ENCODE results near the gene CST9. TPM values are rescaled to one million over a fixed set of nuclear protein-coding genes. Genes with fewer than 3 reads are reported as not detected.

CST9 gene
- total RNA-seq, 1 donor from 2014 or later: not detected

GRCh38 chr20:23612396-23612795 lies 6.7 kb upstream of the CST9 start:
- Mint-ChIP-seq H3K27me3 (ENCODE audit: unreplicated experiment) (no peaks in the 10 kb centered on the region), H3K36me3 (ENCODE audit: unreplicated experiment) (no peaks in the 10 kb centered on the region), H3K4me3 (ENCODE audit: unreplicated experiment) (no peak overlapping the region), H3K4me1 (ENCODE audit: low read depth, unreplicated experiment) (no peaks in the 10 kb centered on the region), H3K9me3 (ENCODE audit: unreplicated experiment) (no peaks in the 10 kb centered on the region), H3K27ac (ENCODE audit: unreplicated experiment) (no peak overlapping the region)
- DNase-seq: no peak
- TF ChIP-seq CTCF (IDR thresholded peaks at IDR 0.05; ENCODE audit: partially characterized antibody, unreplicated experiment): no peak

GRCh38 chr20:23609486-23610109 lies 3.9 kb upstream of the CST9 start:
- H3K4me1 Mint-ChIP-seq (ENCODE audit: low read depth, unreplicated experiment): no peaks in the 10 kb centered on the region
- H3K27ac Mint-ChIP-seq (ENCODE audit: unreplicated experiment): no peak overlapping the region
- no peaks in the 10 kb centered on the region for H3K27me3 Mint-ChIP-seq (ENCODE audit: unreplicated experiment)
- no peaks in the 10 kb centered on the region for H3K36me3 Mint-ChIP-seq (ENCODE audit: unreplicated experiment)
- no peak for DNase-seq
- no peaks in the 10 kb centered on the region for H3K9me3 Mint-ChIP-seq (ENCODE audit: unreplicated experiment)
- H3K4me3 Mint-ChIP-seq (ENCODE audit: unreplicated experiment): no peak overlapping the region
- no peak for TF ChIP-seq CTCF (IDR thresholded peaks at IDR 0.05; ENCODE audit: partially characterized antibody, unreplicated experiment)

GRCh38 chr20:23608251-23608846 lies 2.6 kb upstream of the CST9 start:
- H3K9me3 Mint-ChIP-seq (ENCODE audit: unreplicated experiment): no peaks in the 10 kb centered on the region
- H3K4me3 Mint-ChIP-seq (ENCODE audit: unreplicated experiment): no peak overlapping the region
- no peaks in the 10 kb centered on the region for H3K27me3 Mint-ChIP-seq (ENCODE audit: unreplicated experiment)
- H3K27ac Mint-ChIP-seq (ENCODE audit: unreplicated experiment): no peak overlapping the region
- DNase-seq: no peak
- no peaks in the 10 kb centered on the region for H3K36me3 Mint-ChIP-seq (ENCODE audit: unreplicated experiment)
- no peak for TF ChIP-seq CTCF (IDR thresholded peaks at IDR 0.05; ENCODE audit: partially characterized antibody, unreplicated experiment)
- no peaks in the 10 kb centered on the region for H3K4me1 Mint-ChIP-seq (ENCODE audit: low read depth, unreplicated experiment)

GRCh38 chr20:23607497-23608245 lies 2.0 kb upstream of the CST9 start:
- TF ChIP-seq CTCF (IDR thresholded peaks at IDR 0.05; ENCODE audit: partially characterized antibody, unreplicated experiment): no peak
- no peak overlapping the region for H3K27ac Mint-ChIP-seq (ENCODE audit: unreplicated experiment)

GRCh38 chr20:23606652-23607049 lies 934 bp upstream of the CST9 start:
- Mint-ChIP-seq H3K9me3 (ENCODE audit: unreplicated experiment) (no peaks in the 10 kb centered on the region), H3K4me3 (ENCODE audit: unreplicated experiment) (no peak overlapping the region), H3K36me3 (ENCODE audit: unreplicated experiment) (no peaks in the 10 kb centered on the region), H3K4me1 (ENCODE audit: low read depth, unreplicated experiment) (no peaks in the 10 kb centered on the region), H3K27me3 (ENCODE audit: unreplicated experiment) (no peaks in the 10 kb centered on the region), H3K27ac (ENCODE audit: unreplicated experiment) (no peak overlapping the region)
- peak; percentile 89 for DNase-seq
- peak; percentile 83 for TF ChIP-seq CTCF (IDR thresholded peaks at IDR 0.05; ENCODE audit: partially characterized antibody, unreplicated experiment)

More at GRCh38 chr20:23607497-23608245, 2.0 kb upstream of the CST9 start:
- Mint-ChIP-seq H3K27me3 (ENCODE audit: unreplicated experiment) (no peaks in the 10 kb centered on the region), H3K4me1 (ENCODE audit: low read depth, unreplicated experiment) (no peaks in the 10 kb centered on the region), H3K9me3 (ENCODE audit: unreplicated experiment) (no peaks in the 10 kb centered on the region), H3K36me3 (ENCODE audit: unreplicated experiment) (no peaks in the 10 kb centered on the region), H3K4me3 (ENCODE audit: unreplicated experiment) (no peak overlapping the region)
- no peak for DNase-seq

Data from glutamatergic neuron (in vitro differentiated cells).